C4-2B (cell line): ENCODE data around the gene FTSJ1.

Source experiments
- ZFX ChIP-seq: fragments of 450-650 bp; IDR thresholded peaks from 2 replicates; pipeline ENCODE4 v1.6.1; 2017
- TF ChIP-seq, protein P1 (sequence below): fragments of 450-650 bp; conservative IDR thresholded peaks from 2 replicates; pipeline ENCODE4 v1.5.1; 2017; ENCODE audit warnings: mild to moderate bottlenecking

- TF ChIP-seq, protein P1, sequence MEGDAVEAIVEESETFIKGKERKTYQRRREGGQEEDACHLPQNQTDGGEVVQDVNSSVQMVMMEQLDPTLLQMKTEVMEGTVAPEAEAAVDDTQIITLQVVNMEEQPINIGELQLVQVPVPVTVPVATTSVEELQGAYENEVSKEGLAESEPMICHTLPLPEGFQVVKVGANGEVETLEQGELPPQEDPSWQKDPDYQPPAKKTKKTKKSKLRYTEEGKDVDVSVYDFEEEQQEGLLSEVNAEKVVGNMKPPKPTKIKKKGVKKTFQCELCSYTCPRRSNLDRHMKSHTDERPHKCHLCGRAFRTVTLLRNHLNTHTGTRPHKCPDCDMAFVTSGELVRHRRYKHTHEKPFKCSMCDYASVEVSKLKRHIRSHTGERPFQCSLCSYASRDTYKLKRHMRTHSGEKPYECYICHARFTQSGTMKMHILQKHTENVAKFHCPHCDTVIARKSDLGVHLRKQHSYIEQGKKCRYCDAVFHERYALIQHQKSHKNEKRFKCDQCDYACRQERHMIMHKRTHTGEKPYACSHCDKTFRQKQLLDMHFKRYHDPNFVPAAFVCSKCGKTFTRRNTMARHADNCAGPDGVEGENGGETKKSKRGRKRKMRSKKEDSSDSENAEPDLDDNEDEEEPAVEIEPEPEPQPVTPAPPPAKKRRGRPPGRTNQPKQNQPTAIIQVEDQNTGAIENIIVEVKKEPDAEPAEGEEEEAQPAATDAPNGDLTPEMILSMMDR, result no peak
- no peak for TF ChIP-seq ZFX
Observed at GRCh38 chrX:48474581-48474980, 1.4 kb upstream of the FTSJ1 start.
